Measurements from ENCODE around the gene RNASE11. TPM values are rescaled to one million over a fixed set of nuclear protein-coding genes. Genes with fewer than 3 reads are reported as not detected.

RNASE11 gene
- total RNA-seq: not detected

DNA sequence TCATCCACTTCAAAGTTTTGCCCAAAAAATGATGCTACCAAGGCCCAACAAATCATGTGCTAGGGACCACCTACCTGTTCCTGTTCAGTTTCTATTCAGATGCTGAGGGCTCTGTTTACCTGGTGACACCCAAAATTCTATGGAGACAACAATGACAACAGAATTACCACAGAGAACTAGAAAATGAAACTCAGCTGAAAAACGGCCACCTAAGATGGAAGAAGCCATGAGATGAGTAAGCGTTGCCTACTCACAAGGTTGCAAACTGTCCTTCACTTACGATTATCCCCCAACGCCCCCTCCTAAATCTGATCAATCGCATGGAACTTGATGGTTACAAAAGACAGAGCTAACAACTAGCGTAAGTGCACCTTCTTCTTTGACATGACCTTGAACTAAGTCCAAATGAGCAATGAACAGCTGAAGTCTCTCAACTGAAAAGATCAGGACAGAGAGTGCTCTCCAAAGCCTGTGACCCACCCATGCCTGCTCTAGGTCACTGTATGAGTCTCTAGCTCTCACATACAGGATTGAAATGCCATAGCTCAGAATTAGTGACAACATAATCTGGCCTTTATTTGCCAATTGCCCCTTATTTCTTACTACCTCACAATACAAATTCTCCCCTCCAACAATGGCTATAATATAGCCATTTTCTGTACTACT lies at the start of gene RNASE11:
TSS of gene RNASE11 (minus strand) at position 513 of the 666 bp plus-strand sequence.

GRCh38 chr14:20591235-20591634 lies 3.4 kb upstream of the RNASE11 start, which contains the start of gene RNASE12:
Gene RNASE12 (minus strand): TSS chr14:20591376. CDS start chr14:20590723, 653 bp downstream.

GRCh38 chr14:20560961-20561360 lies 26.8 kb downstream of the RNASE11 start, which contains the start of gene RNASE9:
Gene RNASE9 (minus strand): TSS chr14:20561047.

Other genes with a start within 250 kb of the RNASE11 start
- 10 to 100 TPM; 11.0 to 18.6 TPM for gene PARP2, start 244.4 kb downstream of the RNASE11 start, total RNA-seq
- 10 to 100 TPM; 17.3 to 23.4 TPM for gene TEP1, start 174.5 kb downstream of the RNASE11 start, total RNA-seq
- under 1 TPM; under 0.01 to 0.34 TPM for gene KLHL33, start 151.8 kb downstream of the RNASE11 start, total RNA-seq
- 10 to 100 TPM; 52.3 to 58.6 TPM for gene OSGEP, start 133.2 kb downstream of the RNASE11 start, total RNA-seq
- 10 to 100 TPM; 23.7 to 51.6 TPM for gene APEX1, start 132.8 kb downstream of the RNASE11 start, total RNA-seq
- 10 to 100 TPM; 40.3 to 45.4 TPM for gene PIP4P1, start 126.6 kb downstream of the RNASE11 start, total RNA-seq
- 100 to 1,000 TPM in 1 of 2 donors, 10 to 100 TPM in 1; 26.8 to 107 TPM for gene PNP, start 118.6 kb downstream of the RNASE11 start, total RNA-seq
- gene RNASE10, start 82.5 kb downstream of the RNASE11 start, total RNA-seq: not detected
- not detected for gene RNASE9, start 27.0 kb downstream of the RNASE11 start, total RNA-seq
- gene RNASE12, start 3.4 kb upstream of the RNASE11 start, total RNA-seq: not detected
- gene OR6S1, start 53.7 kb upstream of the RNASE11 start, total RNA-seq: not detected
- 1 to 10 TPM; 4.3 to 8.3 TPM for gene RNASE4, start 96.6 kb upstream of the RNASE11 start, total RNA-seq
- gene ANG, start 100.8 kb upstream of the RNASE11 start, total RNA-seq: 1 to 10 TPM; 6.9 to 7.0 TPM
- gene EDDM3A, start 157.9 kb upstream of the RNASE11 start, total RNA-seq: not detected
- not detected for gene EDDM3B, start 180.4 kb upstream of the RNASE11 start, total RNA-seq
- gene RNASE6, start 193.3 kb upstream of the RNASE11 start, total RNA-seq: not detected
- not detected for gene RNASE1, start 214.8 kb upstream of the RNASE11 start, total RNA-seq

Data from melanocyte of skin (primary cell).